Right lobe of liver (tissue), 4 donors: ENCODE data around the gene DYNC2LI1.

Experiments
- POLR2A ChIP-seq: fragments of 450-650 bp; IDR thresholded peaks from one replicate; pipeline ENCODE4 v1.6.1; 2017; ENCODE audit warnings: antibody characterized with exemption, mild to moderate bottlenecking
- TF ChIP-seq, protein P1 (sequence below), 4 donors: fragments of 200-600 bp in 3 of 4; fragments of 450-650 bp in 1 of 4; IDR thresholded peaks; one replicate each; pipeline versions ENCODE4 v1.5.1 to v1.8.0; 2016 to 2022; ENCODE audit warnings: antibody characterized with exemption in 4 of 4, mild to moderate bottlenecking in 2 of 4
- donor health status: DM: no; HTN: no; CAD: no.
- donor health status: DM: no; HTN: no; CAD: no.
- donor health status: DM: no; HTN: yes; CAD: no.

GRCh38 chr2:43831543-43832294 is 57.9 kb downstream of the DYNC2LI1 start:
- TF ChIP-seq, protein P1, sequence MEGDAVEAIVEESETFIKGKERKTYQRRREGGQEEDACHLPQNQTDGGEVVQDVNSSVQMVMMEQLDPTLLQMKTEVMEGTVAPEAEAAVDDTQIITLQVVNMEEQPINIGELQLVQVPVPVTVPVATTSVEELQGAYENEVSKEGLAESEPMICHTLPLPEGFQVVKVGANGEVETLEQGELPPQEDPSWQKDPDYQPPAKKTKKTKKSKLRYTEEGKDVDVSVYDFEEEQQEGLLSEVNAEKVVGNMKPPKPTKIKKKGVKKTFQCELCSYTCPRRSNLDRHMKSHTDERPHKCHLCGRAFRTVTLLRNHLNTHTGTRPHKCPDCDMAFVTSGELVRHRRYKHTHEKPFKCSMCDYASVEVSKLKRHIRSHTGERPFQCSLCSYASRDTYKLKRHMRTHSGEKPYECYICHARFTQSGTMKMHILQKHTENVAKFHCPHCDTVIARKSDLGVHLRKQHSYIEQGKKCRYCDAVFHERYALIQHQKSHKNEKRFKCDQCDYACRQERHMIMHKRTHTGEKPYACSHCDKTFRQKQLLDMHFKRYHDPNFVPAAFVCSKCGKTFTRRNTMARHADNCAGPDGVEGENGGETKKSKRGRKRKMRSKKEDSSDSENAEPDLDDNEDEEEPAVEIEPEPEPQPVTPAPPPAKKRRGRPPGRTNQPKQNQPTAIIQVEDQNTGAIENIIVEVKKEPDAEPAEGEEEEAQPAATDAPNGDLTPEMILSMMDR (IDR thresholded peaks at IDR 0.05): no peak
- TF ChIP-seq POLR2A: no peak
